PFSK-1 (cell line): Measurements from ENCODE around the gene FBXL14.

Source experiments
- FOXP2 ChIP-seq: optimal IDR thresholded peaks from 2 replicates; pipeline ENCODE3; 2011; ENCODE audit warnings: borderline replicate concordance, control low read depth, inconsistent platforms; ENCODE audit not compliant: insufficient read depth; ENCODE audit errors: extremely low read length, extremely low read depth
- POLR2AphosphoS5 ChIP-seq: IDR thresholded peaks from 2 replicates; pipeline ENCODE4 v1.6.1; 2012; ENCODE audit warnings: low read depth, mild to moderate bottlenecking, control low read depth, low read length, moderate library complexity
- REST ChIP-seq, 2 experiments: IDR thresholded peaks; 2 replicates each; pipeline versions ENCODE4 v1.6.1 to v1.8.0; 2011 to 2012; ENCODE audit warnings: low read depth in 2 of 2, low read length in 2 of 2, control low read depth in 1 of 2, inconsistent platforms in 1 of 2, mild to moderate bottlenecking in 1 of 2, moderate library complexity in 1 of 2; ENCODE audit not compliant: insufficient read depth in 1 of 2
- SIN3A ChIP-seq: IDR thresholded peaks from 2 replicates; pipeline ENCODE4 v1.6.1; 2012; ENCODE audit warnings: mild to moderate bottlenecking, low read length, moderate library complexity, borderline replicate concordance; ENCODE audit not compliant: insufficient read depth
- TAF1 ChIP-seq: IDR thresholded peaks from 2 replicates; pipeline ENCODE4 v1.6.1; 2012; ENCODE audit warnings: low read length, control low read depth, borderline replicate concordance; ENCODE audit not compliant: insufficient read depth

Gene FBXL14

GRCh38 chr12:1606021-1606622 lies 11.7 kb upstream of the FBXL14 start:
- TF ChIP-seq REST (IDR thresholded peaks at IDR 0.05; ENCODE audit: insufficient read depth in 1 of 2, low read depth in 2 of 2, low read length in 2 of 2): no peak
- TF ChIP-seq FOXP2: no peak
- TF ChIP-seq TAF1: no peak
- no peak for TF ChIP-seq SIN3A
- 0 out of 2 replicates have a peak, but pooled peaks have one; percentile 43 for TF ChIP-seq POLR2AphosphoS5

DNA sequence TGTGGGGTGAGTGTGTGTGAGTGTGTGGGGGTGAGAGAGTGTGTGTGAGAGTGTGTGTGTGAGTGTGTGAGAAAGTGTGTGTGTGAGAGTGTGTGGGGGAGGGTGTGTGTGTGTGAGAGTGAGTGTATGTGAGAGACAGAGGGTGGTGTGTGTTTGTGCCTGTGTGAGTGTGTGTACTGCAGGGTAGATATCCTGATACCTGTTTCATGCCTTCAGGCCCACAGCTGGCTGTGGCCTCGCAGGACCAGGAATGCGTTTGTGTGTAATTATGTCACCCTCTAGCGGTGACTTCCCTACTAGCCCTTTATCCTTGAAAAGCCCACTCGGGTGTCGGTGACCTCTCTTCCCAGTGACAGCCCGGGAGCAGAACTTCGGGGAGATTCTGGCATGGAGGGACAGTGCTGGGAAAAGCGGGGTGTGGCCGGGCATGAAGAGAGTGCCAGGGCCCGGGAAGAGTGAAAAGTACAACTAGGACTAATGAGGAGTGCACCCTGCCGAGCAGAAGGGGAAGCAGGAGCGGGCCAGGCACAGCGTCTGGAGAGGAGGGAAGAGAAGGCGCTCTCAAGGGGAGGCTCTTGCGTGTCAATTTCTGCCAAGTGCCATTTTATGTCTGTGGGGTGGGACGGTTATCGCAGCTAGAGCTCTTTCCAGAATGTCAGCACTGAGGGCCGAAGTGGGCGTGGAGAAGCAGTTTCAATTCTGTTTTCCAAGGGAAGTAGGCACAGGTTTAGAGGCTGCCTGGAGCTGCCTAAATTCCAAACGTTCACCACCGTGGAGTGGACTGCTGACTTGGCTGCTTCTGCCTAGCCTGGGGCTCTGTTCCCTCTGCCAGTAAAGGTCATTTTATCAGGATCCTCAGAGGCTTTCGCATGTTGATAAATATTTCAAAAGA lies 11.0 kb upstream of the FBXL14 start:
- TF ChIP-seq POLR2AphosphoS5 (no peak; the same call in 1 of the 2 replicates), SIN3A (no peak), TAF1 (no peak), REST (IDR thresholded peaks at IDR 0.05; ENCODE audit: insufficient read depth in 1 of 2, low read depth in 2 of 2, low read length in 2 of 2) (no peak), FOXP2 (no peak)

- TF ChIP-seq REST (IDR thresholded peaks at IDR 0.05; ENCODE audit: insufficient read depth in 1 of 2, low read depth in 2 of 2, low read length in 2 of 2) (no peak), FOXP2 (no peak), TAF1 (no peak), SIN3A (no peak), POLR2AphosphoS5 (no peak)
Measured at GRCh38 chr12:1604464-1604863, 10.1 kb upstream of the FBXL14 start.

GRCh38 chr12:1603269-1603993 lies 9.1 kb upstream of the FBXL14 start:
- TF ChIP-seq POLR2AphosphoS5 (no peak), SIN3A (no peak), FOXP2 (no peak), REST (IDR thresholded peaks at IDR 0.05; ENCODE audit: insufficient read depth in 1 of 2, low read depth in 2 of 2, low read length in 2 of 2) (no peak), TAF1 (no peak)
